Fibroblast of lung (primary cell): ENCODE results near the gene FAM193A.

ENCODE experiments used
- EZH2 ChIP-seq: IDR thresholded peaks from 2 replicates; pipeline ENCODE4 v1.5.1; 2012; ENCODE audit warnings: low read length, control low read depth, mild to moderate bottlenecking; ENCODE audit errors: missing control alignments
- TF ChIP-seq, protein P1 (sequence below), 2 donors: IDR thresholded peaks in 1 of 2; conservative IDR thresholded peaks in 1 of 2; 1 replicate in 1 of 2; 2 replicates in 1 of 2; pipeline ENCODE4 v1.5.1; 2011 to 2012; ENCODE audit warnings: low read length in 2 of 2, control low read depth in 1 of 2, inconsistent platforms in 1 of 2, low read depth in 1 of 2, mild to moderate bottlenecking in 1 of 2

DNA sequence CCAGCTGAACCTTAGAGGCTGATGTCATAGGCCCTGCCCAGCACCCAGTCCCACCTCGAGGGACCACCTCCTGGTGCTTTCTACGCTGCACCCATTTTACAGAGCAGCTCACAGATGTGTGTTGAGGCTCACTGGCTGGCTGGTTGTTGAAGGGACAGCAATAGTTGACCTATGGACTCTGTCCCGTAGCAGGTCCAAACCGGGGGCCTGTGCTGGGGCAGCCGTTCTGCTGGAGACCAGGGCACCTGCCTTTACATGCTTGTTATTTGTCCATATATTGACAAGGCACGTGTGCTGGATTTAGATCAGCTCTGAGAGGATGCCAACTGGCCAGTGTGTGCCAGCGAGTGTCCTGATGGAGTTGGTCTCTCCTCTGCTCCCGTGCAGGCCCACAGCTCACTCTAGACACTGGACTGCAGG, 161.6 kb downstream of the FAM193A start:
- TF ChIP-seq, protein P1, sequence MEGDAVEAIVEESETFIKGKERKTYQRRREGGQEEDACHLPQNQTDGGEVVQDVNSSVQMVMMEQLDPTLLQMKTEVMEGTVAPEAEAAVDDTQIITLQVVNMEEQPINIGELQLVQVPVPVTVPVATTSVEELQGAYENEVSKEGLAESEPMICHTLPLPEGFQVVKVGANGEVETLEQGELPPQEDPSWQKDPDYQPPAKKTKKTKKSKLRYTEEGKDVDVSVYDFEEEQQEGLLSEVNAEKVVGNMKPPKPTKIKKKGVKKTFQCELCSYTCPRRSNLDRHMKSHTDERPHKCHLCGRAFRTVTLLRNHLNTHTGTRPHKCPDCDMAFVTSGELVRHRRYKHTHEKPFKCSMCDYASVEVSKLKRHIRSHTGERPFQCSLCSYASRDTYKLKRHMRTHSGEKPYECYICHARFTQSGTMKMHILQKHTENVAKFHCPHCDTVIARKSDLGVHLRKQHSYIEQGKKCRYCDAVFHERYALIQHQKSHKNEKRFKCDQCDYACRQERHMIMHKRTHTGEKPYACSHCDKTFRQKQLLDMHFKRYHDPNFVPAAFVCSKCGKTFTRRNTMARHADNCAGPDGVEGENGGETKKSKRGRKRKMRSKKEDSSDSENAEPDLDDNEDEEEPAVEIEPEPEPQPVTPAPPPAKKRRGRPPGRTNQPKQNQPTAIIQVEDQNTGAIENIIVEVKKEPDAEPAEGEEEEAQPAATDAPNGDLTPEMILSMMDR (conservative IDR thresholded peaks at IDR 0.05 in 1 of 2, IDR thresholded peaks at IDR 0.05 in 1 of 2; ENCODE audit: low read depth in 1 of 2, low read length in 2 of 2) = no peak
- no peak for TF ChIP-seq EZH2
